GM19455 (cell line): ENCODE results near the gene IL3.

ENCODE experiments used
- ATAC-seq: cut with Tn5 transposase; IDR thresholded peaks from one replicate; pipeline ENCODE4 v1.9.1; 2021; ENCODE audit not compliant: unreplicated experiment

The IL3 gene, protein sequence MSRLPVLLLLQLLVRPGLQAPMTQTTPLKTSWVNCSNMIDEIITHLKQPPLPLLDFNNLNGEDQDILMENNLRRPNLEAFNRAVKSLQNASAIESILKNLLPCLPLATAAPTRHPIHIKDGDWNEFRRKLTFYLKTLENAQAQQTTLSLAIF

DNA sequence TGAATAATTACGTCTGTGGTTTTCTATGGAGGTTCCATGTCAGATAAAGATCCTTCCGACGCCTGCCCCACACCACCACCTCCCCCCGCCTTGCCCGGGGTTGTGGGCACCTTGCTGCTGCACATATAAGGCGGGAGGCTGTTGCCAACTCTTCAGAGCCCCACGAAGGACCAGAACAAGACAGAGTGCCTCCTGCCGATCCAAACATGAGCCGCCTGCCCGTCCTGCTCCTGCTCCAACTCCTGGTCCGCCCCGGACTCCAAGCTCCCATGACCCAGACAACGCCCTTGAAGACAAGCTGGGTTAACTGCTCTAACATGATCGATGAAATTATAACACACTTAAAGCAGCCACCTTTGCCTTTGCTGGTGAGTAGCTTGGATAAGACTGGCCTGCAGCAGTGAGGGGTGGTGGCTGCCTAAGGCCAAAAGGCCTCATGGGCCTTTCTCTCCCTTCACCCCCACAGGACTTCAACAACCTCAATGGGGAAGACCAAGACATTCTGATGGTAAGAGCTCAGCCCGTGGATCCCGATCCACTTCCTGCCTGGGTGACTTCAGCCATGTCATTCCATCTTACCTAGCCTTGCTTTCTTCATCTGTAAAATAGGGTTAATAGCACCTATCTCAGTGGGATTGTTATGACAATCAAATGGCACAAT, at the start of gene IL3:
Gene IL3, plus strand, starts transcription at position 155 of the 661 bp plus-strand sequence. Its CDS starts 52 bp downstream, at position 207.
- no peak for ATAC-seq

DNA sequence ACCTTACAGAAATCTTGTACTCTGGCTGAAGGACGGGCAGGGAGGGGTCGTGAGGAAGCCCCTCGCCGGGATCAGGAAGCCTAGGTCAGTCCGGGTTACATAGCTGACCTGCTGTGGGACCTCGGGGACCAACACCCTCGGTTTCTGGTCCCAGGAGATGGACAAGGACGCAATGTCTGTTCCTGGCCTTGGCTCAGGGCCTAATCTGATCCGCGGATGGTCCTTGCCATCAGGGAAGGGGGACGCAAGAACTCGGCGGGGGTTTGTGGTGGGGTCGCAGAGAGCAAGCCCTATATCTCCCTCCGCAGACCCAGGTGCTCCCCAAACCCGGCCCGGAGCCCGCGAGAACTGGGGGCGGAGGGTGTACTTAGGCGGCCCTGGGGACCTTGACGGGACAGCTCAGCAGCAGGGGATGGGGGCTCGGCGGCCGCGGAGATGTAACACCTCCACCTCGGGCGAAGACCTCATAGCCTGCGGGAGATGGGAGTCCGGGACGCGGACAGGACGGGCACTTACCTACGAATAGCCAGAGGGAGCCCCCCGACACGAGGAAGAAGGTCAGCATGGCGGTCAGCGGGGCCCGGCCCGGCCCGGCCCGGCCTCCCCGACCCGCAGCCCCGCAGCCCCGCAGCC, 49.4 kb upstream of the IL3 start:
- ATAC-seq = no peak

DNA sequence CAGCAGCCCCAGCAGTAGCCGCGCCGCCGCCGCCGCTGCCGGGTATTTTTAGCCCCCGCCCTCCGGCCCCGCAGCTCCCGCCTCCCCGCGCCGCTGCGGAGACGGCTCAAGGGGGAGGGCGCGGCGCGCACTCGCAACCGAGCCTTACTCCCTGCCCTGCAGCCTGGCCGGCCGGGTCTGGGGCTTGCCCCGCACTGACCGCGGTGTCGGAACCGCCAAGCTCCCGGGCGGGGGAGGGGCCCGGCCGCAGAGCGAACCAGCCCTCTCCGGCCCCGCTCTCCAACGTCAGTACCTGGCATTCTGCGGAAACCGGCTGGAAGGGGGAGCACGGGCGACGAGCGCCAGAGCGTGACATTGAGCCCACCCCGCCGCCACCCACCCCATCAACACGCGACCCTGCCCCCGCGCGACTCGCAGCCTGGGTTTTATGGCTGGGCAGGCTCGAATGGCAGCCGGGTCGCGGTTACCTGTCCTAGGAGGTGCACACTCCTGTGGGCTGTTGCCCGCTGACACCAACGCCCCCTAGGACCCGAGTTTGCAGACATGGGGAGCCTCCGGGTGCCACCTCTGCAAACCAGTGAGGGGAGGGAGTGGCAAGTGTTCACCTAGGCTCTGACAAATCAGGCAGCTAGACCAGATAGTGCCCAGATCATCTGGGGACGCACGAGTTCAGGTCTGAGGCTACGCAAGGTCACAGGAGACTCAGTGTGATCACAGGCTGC, 48.7 kb upstream of the IL3 start, which contains the start of gene ACSL6:
Gene ACSL6, minus strand, starts transcription at position 37 of the 722 bp plus-strand sequence. CDS start 105 bp downstream, outside the sequence.
- ATAC-seq = no peak

DNA sequence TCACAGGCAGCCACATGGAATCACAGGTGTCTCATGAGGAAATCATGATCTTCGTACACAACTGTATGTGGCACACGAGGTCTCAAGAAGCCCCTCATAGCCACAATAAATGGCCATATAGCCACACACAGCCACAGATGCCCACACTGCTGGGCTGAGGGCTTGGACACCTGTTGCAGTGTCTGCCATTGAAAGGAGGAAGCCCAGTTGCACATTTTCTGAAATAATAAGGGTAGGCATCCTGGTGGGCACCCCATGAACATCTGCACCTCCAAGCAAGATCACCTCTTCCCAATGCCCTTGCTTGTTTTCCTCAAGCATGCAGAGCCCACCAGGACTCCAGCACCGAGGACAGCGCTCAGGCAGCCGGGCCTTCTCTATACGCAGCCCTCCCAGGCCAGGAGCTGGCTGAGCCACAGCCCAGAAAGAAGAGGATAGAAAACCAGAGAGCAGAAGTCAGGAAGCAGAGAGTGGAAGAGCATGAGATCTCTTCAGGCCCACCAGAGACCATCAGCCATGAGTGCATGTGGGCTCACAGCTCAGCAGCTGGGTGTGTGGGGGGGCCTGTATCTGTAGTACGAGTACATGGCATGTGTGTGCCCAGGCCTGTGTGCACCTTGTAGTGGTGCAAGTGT, 48.0 kb upstream of the IL3 start:
- no peak for ATAC-seq

DNA sequence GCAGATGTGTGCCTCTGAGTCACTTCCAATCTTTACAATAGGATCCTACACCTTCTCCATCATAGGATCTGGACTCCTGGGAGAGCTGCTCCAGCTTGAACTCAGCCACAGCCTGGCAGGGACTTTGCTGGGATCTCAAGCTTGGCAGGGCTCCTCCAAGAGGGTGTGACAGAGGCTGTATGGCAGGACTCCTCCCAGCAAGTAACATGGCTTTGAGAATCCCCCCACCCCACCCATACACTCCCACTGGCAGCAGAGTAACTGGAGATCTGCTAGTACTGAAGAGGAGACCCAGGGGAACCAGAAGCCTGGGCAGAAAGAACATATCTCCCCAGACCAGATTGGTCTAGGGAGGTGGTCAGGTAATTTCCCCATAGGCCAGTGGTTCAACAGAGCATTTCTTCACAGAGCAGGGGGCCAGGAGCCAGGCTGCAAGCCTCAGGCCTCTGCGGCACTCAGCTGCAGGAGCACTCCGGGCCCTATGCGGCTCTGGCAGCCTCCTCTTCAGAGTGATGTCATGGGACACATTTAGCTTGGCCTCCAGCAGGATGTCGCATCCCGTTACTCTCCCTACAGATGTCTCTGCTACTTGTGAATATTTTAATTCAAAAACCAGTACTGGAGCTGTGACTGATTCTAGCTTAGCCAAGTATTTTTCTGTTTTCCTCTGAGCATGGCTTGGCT, 47.3 kb upstream of the IL3 start:
- ATAC-seq = no peak

DNA sequence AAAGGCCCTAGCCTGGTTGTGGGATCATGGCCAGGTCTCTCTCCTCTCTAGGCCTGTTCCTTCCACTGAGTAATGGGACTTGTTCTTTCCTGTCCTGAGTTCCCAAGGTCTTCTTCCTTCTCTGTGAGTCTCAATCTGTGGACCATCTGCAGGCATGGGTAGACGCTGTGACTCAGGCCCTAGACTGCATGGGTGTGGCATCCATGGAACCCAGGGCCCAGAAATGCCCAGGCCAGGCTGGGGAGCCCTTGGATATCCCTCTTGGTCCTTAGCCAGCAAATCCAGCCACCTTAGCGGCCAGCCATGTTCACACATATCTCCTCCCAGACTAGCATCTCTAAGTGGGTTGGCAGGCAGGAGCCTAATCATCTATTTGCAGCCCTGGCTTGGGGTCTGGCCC, 46.7 kb upstream of the IL3 start:
- no peak for ATAC-seq

DNA sequence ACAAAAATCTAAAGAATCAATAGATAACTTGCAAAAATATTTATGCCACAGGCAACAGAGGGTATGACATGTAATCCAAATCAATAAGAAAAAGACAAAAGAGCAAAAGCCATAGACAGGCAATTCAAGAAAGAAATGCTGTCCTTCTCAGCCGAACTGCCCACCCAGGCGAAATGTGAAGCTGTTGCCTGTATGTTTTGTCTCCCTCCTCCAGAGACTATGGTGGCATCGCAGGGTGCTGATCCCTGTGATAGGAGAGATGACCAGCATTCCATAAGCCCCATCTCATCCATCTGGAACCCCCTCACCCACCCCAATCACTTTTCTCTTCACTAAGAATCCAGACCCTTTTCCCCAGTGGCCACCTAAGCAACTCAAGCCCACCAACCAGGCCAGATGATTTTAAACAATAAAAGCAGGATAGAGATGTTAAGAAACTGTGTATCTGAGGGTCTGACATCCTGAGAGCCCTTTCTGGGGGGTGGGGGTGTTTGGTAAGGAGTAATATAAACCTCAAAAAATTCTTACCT, 43.7 kb upstream of the IL3 start:
- ATAC-seq = no peak

DNA sequence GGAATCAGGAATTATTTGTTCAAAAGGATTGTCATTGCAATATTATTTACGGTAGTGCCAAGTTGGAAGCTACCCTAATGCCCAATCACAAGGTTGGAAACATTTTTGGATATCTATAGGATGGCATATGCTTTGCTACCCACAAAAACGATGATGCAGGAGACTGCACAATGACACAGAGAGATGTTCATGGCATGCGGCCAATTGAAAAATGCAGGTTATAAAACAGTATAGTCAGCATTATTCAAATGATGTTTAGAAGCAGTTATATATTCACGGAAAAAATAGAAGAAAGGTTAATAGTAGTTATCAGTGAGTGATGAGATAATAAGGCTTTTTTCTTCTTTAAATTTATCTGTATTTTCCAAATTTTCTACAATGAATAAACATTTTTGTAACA, 43.1 kb upstream of the IL3 start:
- no peak for ATAC-seq

DNA sequence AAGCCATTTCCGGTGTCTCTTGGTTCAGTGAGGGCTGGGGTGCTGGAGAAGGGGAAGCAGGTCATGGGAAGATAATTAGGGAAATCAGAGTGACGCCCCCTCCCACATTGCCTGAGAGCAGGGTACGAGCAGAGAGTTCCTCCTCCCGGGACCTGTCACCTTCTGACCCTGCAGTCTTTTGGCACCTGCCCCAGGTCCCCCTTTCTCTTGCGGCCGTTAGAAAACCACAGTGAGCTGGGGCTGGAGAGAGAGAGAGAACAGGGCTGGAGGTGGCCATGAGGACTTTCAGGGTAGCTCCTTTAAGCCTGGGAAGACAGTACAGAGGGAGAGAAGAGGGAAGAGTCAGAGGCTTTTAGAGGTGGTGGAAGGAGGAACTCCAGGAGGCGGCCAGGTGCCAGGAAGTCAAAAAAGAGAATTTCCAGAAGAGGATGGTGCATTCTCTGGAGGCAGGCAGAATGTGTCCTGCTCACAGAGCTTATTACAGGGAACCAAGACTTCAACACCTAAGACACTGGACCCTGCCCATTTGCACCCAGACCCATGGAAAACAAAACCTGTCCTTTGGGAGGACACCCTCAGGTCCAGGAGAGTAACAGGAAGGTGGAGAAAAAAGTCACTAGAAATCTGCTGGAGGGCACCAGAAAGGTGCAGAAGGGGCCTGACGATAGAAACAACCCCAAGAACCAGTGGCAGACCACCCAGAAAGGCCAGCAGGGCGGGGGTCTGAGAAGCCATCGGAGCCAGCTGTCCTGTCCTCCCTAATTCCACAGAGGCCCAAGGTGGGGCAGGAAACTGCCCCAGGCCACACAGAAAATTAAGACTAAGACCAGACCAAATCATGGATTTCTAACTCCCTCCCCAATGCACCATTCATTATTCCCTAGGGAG, 42.5 kb upstream of the IL3 start:
- no peak for ATAC-seq

DNA sequence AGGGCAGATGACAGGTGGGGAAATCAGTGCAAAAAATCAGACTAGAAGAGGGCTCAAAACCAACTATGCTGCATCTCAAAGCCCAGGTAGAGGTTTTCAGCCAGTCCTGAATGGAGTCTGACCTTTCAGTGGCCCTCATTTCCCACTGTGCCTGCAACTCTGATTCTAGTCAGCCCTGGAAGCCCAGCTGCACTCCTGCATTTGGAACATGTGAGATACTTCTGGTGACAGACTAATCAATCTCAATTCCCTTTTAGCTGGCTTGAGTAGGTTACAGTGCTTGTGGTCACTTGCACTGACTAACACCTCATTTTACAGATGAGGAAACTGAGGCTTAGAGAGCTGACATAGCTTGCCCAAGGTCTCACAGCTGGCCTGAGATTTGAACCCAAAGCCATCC, 41.1 kb upstream of the IL3 start:
- ATAC-seq = no peak

DNA sequence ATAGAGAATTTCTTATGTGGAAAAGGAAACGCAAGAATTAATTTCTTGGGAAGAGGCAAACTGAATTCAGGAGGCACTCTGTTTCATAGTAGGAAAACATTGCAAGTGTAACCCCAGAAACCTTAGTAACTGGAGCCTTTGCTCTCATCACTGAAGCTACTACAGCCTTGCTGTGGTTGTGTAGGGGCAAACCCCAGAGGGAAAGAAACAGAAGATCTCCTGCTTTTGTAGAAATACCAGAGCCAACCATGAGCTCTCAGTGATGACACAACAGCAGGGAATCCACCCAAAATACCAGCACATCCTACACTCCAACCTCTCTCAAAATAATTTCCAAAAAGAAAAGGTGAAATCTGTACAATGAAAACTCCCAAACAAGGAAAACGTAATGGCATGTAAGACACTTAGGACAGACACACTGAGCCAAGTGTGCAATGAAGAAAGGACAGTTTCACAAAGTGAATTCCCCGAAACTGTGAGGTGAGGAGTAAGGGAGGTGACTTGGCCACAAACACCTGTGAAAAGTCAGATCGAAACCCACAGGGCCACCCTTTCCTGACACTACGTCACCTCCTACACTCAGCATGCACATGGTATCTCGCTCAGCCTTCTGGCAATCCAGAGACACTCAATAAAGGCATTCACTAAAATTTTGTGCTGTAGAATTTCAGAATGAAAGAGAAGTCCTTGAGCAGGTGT, 40.4 kb upstream of the IL3 start:
- peak; percentile 98 for ATAC-seq

DNA sequence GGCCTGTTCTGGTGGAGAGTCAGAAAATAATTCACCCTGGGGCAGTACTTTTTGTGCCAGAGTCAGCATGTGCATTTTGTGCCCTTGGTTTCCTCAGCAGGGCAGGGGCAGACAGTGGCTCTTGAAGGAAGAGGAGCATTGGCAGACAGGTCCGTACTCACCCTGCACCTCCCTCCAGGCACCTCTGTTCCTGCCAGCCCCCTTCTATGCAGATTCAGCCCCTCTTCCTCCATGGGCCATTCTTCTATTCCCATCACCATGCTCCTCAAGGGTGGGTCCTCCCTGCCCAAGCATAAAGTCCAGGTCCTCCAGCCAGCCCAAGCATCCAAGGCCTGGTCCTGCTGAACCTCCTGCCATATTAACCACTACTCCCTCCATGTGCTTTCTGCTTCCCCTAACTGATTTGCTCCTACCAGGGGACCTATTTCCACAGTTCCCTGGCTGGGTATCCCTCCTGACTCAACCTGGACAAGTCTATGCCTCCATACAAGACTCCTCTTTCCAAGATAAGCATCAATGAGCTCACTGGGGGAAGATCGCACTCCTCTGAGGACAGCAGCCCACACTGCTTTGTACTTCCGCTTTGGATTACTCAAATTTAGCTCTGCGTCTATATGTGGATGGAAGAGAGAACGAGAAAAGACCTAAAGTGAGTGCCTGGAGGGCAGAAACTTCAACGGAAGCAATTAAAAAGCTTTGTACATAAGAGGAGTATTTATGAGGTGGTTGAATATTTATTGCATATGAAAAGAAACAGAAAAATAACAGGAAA, 39.7 kb upstream of the IL3 start:
- peak; percentile 18 for ATAC-seq

DNA sequence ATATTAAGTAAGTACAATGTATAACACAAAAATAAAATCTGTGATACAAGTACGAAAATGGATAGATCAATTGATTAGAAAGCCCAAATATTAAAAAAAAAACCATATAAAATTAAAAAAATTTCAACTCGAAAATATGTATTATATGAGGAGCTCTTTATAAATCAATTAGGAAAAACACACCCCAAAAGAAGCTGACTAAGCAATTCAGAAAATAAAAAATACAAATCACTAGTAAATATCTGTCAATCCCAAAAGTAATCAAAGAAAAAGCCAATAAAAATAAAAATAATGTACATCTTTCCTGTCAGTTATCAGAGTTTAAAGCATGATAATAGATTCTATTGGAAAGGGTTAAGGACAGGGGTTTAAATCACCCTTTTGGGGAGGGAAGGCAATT, 38.8 kb upstream of the IL3 start:
- no peak for ATAC-seq

DNA sequence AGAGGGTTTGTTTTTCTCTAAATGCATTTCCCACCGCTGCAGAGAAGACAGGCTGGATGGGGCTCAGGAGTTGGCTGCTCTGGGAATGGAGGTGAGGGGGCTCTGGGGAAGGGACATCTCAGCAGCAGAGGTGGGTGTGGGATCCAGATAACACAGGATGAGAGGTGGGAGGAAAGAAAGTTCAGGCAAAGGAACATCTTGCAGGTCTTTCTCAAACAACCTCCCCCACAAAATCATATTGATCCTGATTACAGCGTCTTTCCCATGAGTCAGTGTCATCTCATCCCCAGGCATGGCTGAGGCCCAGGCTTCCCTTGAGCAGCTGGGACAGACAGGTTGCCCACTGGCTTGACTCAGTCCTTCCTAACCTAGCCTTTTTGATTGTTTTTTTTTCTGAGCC, 37.7 kb upstream of the IL3 start:
- ATAC-seq = no peak

DNA sequence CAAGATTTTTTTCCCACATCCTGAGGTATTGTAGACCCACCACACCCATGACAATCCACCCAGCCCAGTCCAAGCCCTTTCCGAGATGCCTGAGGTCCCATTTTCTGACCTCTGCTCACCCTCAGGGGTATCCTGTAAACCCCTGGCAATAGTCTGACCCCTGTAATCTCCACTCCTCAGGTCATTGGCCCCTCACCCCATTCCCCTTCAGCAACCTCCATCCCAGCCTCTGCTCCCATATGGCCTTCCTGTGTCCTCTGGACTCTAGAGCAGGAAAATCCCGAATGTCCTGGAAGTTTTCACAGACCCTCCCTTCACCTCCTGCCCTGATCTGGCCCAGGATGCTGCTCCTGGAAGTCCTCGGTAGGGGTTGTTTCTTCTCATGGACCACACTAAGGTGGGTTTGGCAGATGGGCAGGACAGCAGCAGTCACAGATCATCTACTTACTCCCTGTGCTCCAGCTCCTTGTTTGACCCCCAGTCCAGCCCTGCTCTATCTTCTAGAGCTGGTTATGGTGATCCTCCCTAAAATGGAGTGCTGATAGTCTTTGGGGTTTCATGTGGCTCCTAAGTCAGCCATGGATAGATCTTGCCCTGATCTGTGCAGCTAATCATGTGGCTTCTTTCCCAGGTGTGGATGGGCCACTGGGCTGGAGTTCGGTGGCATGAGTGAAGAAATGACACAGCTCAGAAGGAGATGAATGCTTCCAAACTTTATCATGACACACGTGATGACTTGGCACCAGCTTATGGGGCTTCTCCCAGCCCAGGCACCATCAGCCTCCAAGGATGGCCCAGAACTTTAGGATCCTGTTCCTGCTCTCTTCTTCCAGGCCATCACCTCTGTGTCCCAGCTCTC, 37.0 kb upstream of the IL3 start:
- ATAC-seq = no peak

DNA sequence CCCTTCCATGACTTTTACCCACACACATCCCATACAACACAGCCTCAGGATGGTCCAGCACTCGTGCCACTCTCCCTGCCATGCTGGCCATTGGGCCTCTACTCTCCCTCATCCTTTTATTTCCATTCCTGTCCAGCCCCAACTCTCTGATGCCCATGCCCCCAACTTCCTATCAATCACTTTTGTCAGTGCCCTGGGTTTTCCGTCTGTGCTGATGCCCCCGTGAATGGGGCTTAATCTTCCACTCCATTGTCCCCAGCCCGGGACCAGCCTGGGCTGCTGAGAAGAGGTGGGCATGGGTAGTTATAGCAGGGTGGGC, 36.4 kb upstream of the IL3 start:
- ATAC-seq = no peak

DNA sequence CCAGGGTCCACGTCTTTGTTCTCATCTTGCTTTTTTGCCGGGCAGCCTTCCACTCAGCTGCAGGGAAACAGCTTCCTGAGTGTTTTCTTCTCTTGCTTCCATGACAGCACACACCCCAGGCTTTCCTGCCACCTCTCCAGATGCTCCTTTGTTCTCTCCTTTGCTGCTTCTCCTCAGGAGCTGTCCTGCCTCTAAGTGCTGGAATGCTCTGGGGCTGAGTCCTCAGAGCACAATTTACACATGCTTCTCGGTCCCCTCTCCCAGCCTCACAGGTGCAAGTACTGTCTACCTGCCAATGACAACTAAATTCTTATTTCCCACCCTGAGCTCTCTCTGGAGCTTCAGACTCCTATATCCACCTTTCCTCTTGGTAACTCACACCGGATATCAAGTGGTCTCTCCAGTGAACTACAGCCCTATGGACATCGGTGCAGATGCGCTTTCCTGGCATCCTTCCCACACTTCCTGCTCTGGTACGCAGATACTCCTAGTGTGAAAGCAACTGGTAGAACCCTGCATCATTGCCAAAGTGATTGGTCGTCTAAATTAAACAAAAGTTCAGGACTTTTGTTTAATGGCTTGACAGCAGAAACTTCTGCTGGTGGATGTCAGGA, 35.6 kb upstream of the IL3 start:
- no peak for ATAC-seq
